ENCODE results near the gene ASIC3.

GRCh38 chr7:151035902-151036301 lies 12.4 kb upstream of the ASIC3 start:
- TF ChIP-seq CTCF (IDR thresholded peaks at IDR 0.05) (no peak), POLR2AphosphoS5 (IDR thresholded peaks at IDR 0.05) (no peak), POLR2A (IDR thresholded peaks at IDR 0.05) (no peak)

Data from prostate gland (tissue), 2 donors.